HL-60 (cell line): ENCODE measurements around the gene LCN15.
"Not testable (repeated sequence)": the region's sequence is repeated elsewhere in the genome, so short reads cannot be mapped to it uniquely, and the experiment has no call there.

Experiments used
- DNase-seq, 2 experiments: peaks; one replicate each; pipeline ENCODE4 v3.0.0-alpha.2; 2010 to 2020; ENCODE audit warnings: low read depth in 1 of 2, low spot score in 1 of 2
- H3K27ac ChIP-seq: fragments of 250-450 bp; sonication (Bioruptor Pico); replicated peaks from 2 replicates; pipeline ENCODE4 v1.5.1; 2020; ENCODE audit warnings: mild to moderate bottlenecking, moderate library complexity
- H3K27me3 ChIP-seq: fragments of 250-450 bp; sonication (Bioruptor Pico); 2 replicates; pipeline ENCODE4 v1.5.1; 2021; ENCODE audit warnings: mild to moderate bottlenecking, moderate library complexity; ENCODE audit not compliant: insufficient read depth, poor library complexity, severe bottlenecking
- H3K4me3 ChIP-seq: replicated peaks from 2 replicates; pipeline ENCODE4 v1.5.1; 2011; ENCODE audit warnings: mild to moderate bottlenecking, control low read depth, low read length; ENCODE audit not compliant: insufficient read depth
- CTCF ChIP-seq: IDR thresholded peaks from one replicate; pipeline ENCODE4 v1.5.1; 2011; ENCODE audit warnings: low read length, control low read depth, inconsistent platforms; ENCODE audit not compliant: insufficient read depth
- GABPA ChIP-seq: IDR thresholded peaks from 2 replicates; pipeline ENCODE4 v1.6.1; 2012; ENCODE audit warnings: low read depth
- POLR2AphosphoS5 ChIP-seq: IDR thresholded peaks from 2 replicates; pipeline ENCODE4 v1.6.1; 2012; ENCODE audit warnings: low read depth
- SPI1 ChIP-seq: IDR thresholded peaks from 2 replicates; pipeline ENCODE4 v1.6.1; 2012; ENCODE audit warnings: low read depth, mild to moderate bottlenecking, borderline replicate concordance
- TF ChIP-seq, protein P1 (sequence below): IDR thresholded peaks from 2 replicates; pipeline ENCODE4 v1.6.1; 2012; ENCODE audit warnings: low read depth; ENCODE audit not compliant: insufficient replicate concordance

The LCN15 gene

GRCh38 chr9:136757328-136757727, 7.0 kb downstream of the LCN15 start:
- DNase-seq: no peak
- Histone ChIP-seq H3K4me3 (no peak overlapping the region), H3K27ac (no peak overlapping the region), H3K27me3 (no peaks in the 10 kb centered on the region)
- TF ChIP-seq GABPA: no peak
- no peak for TF ChIP-seq SPI1
- TF ChIP-seq POLR2AphosphoS5: no peak

DNA sequence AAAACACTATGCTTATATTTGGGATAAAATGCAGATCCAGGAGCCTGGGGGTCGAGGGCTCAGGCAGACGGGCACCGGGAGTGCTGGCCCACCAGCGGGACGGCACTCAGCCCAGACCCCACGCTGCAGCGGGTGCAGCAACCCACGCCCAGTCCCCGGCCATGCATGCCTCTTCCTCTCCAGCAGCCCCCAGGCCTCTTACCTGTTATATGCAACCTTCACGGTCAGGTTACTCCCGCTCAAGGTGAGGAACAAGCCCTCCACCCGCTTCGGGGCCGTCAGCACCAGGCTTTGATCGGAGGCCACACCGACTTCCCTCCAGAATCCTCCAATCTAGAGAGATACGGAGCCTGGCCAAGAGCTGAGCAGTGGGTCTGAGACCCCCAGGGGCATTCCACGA, 7.5 kb downstream of the LCN15 start:
- no peak overlapping the region for H3K4me3 ChIP-seq
- no peak for TF ChIP-seq CTCF
- TF ChIP-seq, protein P1, sequence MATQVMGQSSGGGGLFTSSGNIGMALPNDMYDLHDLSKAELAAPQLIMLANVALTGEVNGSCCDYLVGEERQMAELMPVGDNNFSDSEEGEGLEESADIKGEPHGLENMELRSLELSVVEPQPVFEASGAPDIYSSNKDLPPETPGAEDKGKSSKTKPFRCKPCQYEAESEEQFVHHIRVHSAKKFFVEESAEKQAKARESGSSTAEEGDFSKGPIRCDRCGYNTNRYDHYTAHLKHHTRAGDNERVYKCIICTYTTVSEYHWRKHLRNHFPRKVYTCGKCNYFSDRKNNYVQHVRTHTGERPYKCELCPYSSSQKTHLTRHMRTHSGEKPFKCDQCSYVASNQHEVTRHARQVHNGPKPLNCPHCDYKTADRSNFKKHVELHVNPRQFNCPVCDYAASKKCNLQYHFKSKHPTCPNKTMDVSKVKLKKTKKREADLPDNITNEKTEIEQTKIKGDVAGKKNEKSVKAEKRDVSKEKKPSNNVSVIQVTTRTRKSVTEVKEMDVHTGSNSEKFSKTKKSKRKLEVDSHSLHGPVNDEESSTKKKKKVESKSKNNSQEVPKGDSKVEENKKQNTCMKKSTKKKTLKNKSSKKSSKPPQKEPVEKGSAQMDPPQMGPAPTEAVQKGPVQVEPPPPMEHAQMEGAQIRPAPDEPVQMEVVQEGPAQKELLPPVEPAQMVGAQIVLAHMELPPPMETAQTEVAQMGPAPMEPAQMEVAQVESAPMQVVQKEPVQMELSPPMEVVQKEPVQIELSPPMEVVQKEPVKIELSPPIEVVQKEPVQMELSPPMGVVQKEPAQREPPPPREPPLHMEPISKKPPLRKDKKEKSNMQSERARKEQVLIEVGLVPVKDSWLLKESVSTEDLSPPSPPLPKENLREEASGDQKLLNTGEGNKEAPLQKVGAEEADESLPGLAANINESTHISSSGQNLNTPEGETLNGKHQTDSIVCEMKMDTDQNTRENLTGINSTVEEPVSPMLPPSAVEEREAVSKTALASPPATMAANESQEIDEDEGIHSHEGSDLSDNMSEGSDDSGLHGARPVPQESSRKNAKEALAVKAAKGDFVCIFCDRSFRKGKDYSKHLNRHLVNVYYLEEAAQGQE: no peak
- TF ChIP-seq POLR2AphosphoS5: no peak
- TF ChIP-seq GABPA: no peak
- TF ChIP-seq SPI1: no peak
- H3K27me3 ChIP-seq: no peaks in the 10 kb centered on the region
- H3K27ac ChIP-seq: no peak overlapping the region
- no peak for DNase-seq

DNA sequence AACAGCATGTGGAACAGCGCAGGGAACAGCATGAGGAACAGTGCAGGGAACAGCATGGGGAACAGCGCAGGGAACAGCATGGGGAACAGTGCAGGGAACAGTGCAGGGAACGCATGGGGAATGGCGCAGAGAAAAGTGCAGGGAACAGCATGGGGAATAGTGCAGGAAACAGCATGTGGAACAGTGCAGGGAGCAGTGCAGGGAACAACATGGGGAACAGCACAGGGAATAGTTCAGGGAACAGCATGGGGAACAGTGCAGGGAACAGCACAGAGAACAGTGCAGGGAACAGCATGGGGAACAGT, 8.2 kb downstream of the LCN15 start:
- H3K4me3 ChIP-seq: no peak overlapping the region
- H3K27me3 ChIP-seq: no peaks in the 10 kb centered on the region
- TF ChIP-seq GABPA (no peak), POLR2AphosphoS5 (no peak), SPI1 (no peak), CTCF (no peak)
- TF ChIP-seq, protein P1: no peak
- no peak overlapping the region for H3K27ac ChIP-seq
- DNase-seq: no peak

DNA sequence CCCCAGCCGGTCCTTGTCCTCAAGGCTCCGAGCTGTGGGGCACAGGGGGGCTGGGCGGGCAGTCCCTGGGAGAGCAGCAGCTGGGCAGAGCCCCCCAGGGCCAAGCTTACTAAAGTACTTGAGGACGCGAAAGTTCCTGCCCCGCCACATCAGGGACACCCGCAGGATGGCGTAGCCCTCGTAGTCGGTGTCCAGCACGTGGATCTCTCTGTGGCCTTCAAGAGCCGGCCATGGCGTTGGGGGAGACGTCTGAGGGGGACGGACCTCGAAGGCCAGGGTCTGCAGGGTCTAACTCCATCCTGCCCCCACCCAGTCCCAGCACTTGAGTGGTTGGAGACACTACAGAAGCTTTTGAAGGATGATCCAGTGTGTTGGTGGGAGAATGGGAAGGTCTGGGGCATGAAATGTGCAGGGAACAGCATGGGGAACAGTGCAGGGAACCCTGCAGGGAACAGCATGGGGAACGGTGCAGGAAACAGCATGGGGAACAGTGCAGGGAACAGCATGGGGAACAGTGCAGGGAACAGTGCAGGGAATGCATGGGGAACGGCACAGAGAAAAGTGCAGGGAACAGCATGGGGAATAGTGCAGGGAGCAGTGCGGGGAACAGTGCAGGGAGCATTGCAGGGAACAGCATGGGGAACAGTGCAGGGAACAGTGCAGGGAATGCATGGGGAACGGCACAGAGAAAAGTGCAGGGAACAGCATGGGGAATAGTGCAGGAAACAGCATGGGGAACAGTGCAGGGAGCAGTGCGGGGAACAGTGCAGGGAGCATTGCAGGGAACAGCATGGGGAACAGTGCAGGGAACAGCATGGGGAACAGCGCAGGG, 8.8 kb downstream of the LCN15 start:
- H3K4me3 ChIP-seq, DNase-seq, H3K27ac ChIP-seq, H3K27me3 ChIP-seq: not testable (repeated sequence)
